Keratinocyte (primary cell): ENCODE measurements around the gene TSHZ2. TPM values are rescaled to one million over a fixed set of nuclear protein-coding genes. Genes with fewer than 3 reads are reported as not detected.

Experiments
- DNase-seq: peaks from one replicate; pipeline ENCODE4 v3.0.0-alpha.2; 2011; ENCODE audit warnings: low read depth, missing footprints, low spot score
- FAIRE-seq: peaks from 2 replicates; lab custom pipeline; 2011; peaks lifted over from hg19 to GRCh38; lab: Jason Lieb, UNC
- H2AFZ ChIP-seq: 2 replicates; pipeline ENCODE4 v1.6.0; 2012; ENCODE audit warnings: low read length, control low read depth, inconsistent platforms; ENCODE audit not compliant: control insufficient read depth
- H3K27ac ChIP-seq: 2 replicates; pipeline ENCODE4 v1.5.1; 2011; ENCODE audit warnings: low read length; ENCODE audit not compliant: control insufficient read depth, insufficient read depth
- H3K27me3 ChIP-seq: 3 replicates; pipeline ENCODE4 v1.6.0; 2011; ENCODE audit warnings: low read length; ENCODE audit not compliant: control insufficient read depth, insufficient read depth; ENCODE audit errors: extremely low read depth
- H3K36me3 ChIP-seq, 2 experiments: 2 replicates in 1 of 2; 3 replicates in 1 of 2; pipeline ENCODE4 v1.5.1; 2011; ENCODE audit warnings: low read length in 2 of 2, mild to moderate bottlenecking in 1 of 2; ENCODE audit not compliant: control insufficient read depth in 2 of 2, insufficient read depth in 2 of 2; ENCODE audit errors: extremely low read depth in 1 of 2
- H3K4me1 ChIP-seq: 3 replicates; pipeline ENCODE4 v1.5.1; 2011; ENCODE audit warnings: low read length; ENCODE audit not compliant: control insufficient read depth, insufficient read depth; ENCODE audit errors: extremely low read depth
- H3K4me2 ChIP-seq: 3 replicates; pipeline ENCODE4 v1.6.0; 2011; ENCODE audit warnings: low read depth, low read length; ENCODE audit not compliant: control insufficient read depth, insufficient read depth; ENCODE audit errors: extremely low read depth
- H3K4me3 ChIP-seq, 3 experiments: fragments of 200-600 bp in 1 of 3; sonication (generic) in 1 of 3; 2 replicates in 2 of 3; 3 replicates in 1 of 3; pipeline ENCODE4 v1.5.1; 2011 to 2016; ENCODE audit warnings: low read length in 3 of 3, mild to moderate bottlenecking in 3 of 3, control low read depth in 2 of 3, inconsistent platforms in 1 of 3, low read depth in 1 of 3, mixed read lengths in 1 of 3, mixed run types in 1 of 3, moderate library complexity in 1 of 3; ENCODE audit not compliant: control insufficient read depth in 2 of 3, insufficient read depth in 2 of 3; ENCODE audit errors: extremely low read depth in 1 of 3
- H3K79me2 ChIP-seq: 2 replicates; pipeline ENCODE4 v1.6.0; 2012; ENCODE audit warnings: low read length; ENCODE audit not compliant: control insufficient read depth, insufficient read depth
- H3K9ac ChIP-seq: 3 replicates; pipeline ENCODE4 v1.6.0; 2011; ENCODE audit warnings: low read length; ENCODE audit not compliant: control insufficient read depth, insufficient read depth; ENCODE audit errors: extremely low read depth
- H3K9me1 ChIP-seq: 3 replicates; pipeline ENCODE4 v1.6.0; 2011; ENCODE audit warnings: low read length; ENCODE audit not compliant: control insufficient read depth, insufficient read depth; ENCODE audit errors: extremely low read depth
- H3K9me3 ChIP-seq: 2 replicates; pipeline ENCODE4 v1.5.1; 2012; ENCODE audit warnings: low read depth, low read length; ENCODE audit not compliant: control insufficient read depth
- H4K20me1 ChIP-seq: 3 replicates; pipeline ENCODE4 v1.6.0; 2011; ENCODE audit warnings: low read length; ENCODE audit not compliant: control insufficient read depth, insufficient read depth; ENCODE audit errors: extremely low read depth
- CTCF ChIP-seq, 3 experiments: IDR thresholded peaks in 1 of 3; conservative IDR thresholded peaks in 1 of 3; optimal IDR thresholded peaks in 1 of 3; 2 replicates in 2 of 3; 3 replicates in 1 of 3; pipeline versions ENCODE3 to v1.5.1; 2011; ENCODE audit warnings: low read length in 3 of 3, mild to moderate bottlenecking in 3 of 3, moderate library complexity in 2 of 3, control low read depth in 1 of 3, inconsistent platforms in 1 of 3; ENCODE audit not compliant: insufficient read depth in 2 of 3; ENCODE audit errors: extremely low read depth in 1 of 3
- EZH2 ChIP-seq: IDR thresholded peaks from one replicate; pipeline ENCODE4 v1.6.1; 2012; ENCODE audit warnings: inconsistent platforms, mild to moderate bottlenecking, low read length, moderate library complexity
- dilution Hi-C: fragments of 300-500 bp; cut with MboI; formaldehyde crosslinking; loops from one replicate; pipeline ENCODE4 v1.7.0; 2020; ENCODE audit warnings: low sequenced_read_pairs; ENCODE audit not compliant: extremely low pct_ligation_motif_present
- polyA plus RNA-seq, 5 experiments: library from polyadenylated mRNA; depleted of rRNA in 3 of 5; stranded (reverse) in 3 of 5; stranded (forward) in 1 of 5; unstranded in 1 of 5; fragments of >200 nt; gene quantifications; 1 replicate in 1 of 5; 2 replicates in 3 of 5; 3 replicates in 1 of 5; pipeline versions ENCODE4 v1.2.1 to v1.2.3, GENCODE V29; 2011 to 2012; ENCODE audit warnings: missing spikeins in 2 of 5, low read depth in 1 of 5, low replicate concordance in 1 of 5

The TSHZ2 gene
- polyA plus RNA-seq, 1 donor (not counting 4 experiments of a cell fraction or from before 2014, with no cell fraction given), result 1.1 TPM

GRCh38 chr20:53354314-53354713, 382.2 kb downstream of the TSHZ2 start:
- FAIRE-seq, result no peak
- Histone ChIP-seq H3K79me2 (no peaks in the 10 kb centered on the region), H3K9me3 (no peaks in the 10 kb centered on the region), H3K27ac (no peak overlapping the region), H3K27me3 (no peaks in the 10 kb centered on the region), H3K4me1 (no peaks in the 10 kb centered on the region), H3K4me3 (no peak overlapping the region), H3K4me2 (no peak overlapping the region), H3K9ac (no peak overlapping the region), H3K36me3 (no peaks in the 10 kb centered on the region), H2AFZ (no peak overlapping the region), H4K20me1 (no peaks in the 10 kb centered on the region), H3K9me1 (no peaks in the 10 kb centered on the region)
- no peak for DNase-seq
- dilution Hi-C loops, result no loop called here
- no peak for TF ChIP-seq EZH2
- TF ChIP-seq CTCF (optimal IDR thresholded peaks at IDR 0.05 in 1 of 3, IDR thresholded peaks at IDR 0.05 in 1 of 3, conservative IDR thresholded peaks at IDR 0.05 in 1 of 3; ENCODE audit: extremely low read depth in 1 of 3, insufficient read depth in 2 of 3, low read length in 3 of 3), result no peak

GRCh38 chr20:53355790-53356189, 383.6 kb downstream of the TSHZ2 start:
- TF ChIP-seq EZH2 (no peak), CTCF (optimal IDR thresholded peaks at IDR 0.05 in 1 of 3, IDR thresholded peaks at IDR 0.05 in 1 of 3, conservative IDR thresholded peaks at IDR 0.05 in 1 of 3; ENCODE audit: extremely low read depth in 1 of 3, insufficient read depth in 2 of 3, low read length in 3 of 3) (no peak)
- DNase-seq (no peak), FAIRE-seq (no peak)
- no peaks in the 10 kb centered on the region for H3K9me1 ChIP-seq
- no peaks in the 10 kb centered on the region for H4K20me1 ChIP-seq
- no peak overlapping the region for H3K27ac ChIP-seq
- no peak overlapping the region for H3K4me2 ChIP-seq
- H3K79me2 ChIP-seq, result no peaks in the 10 kb centered on the region
- H3K4me1 ChIP-seq, result no peaks in the 10 kb centered on the region
- H3K9me3 ChIP-seq, result no peaks in the 10 kb centered on the region
- H2AFZ ChIP-seq, result no peak overlapping the region
- dilution Hi-C loops, result no loop called here
- no peak overlapping the region for H3K4me3 ChIP-seq
- H3K27me3 ChIP-seq, result no peaks in the 10 kb centered on the region
- H3K36me3 ChIP-seq, result no peaks in the 10 kb centered on the region
- H3K9ac ChIP-seq, result no peak overlapping the region
